Bronchial epithelial cell (primary cell): ENCODE data around the gene SMARCD3. TPM values are rescaled to one million over a fixed set of nuclear protein-coding genes. Genes with fewer than 3 reads are reported as not detected.

Experiments
- DNase-seq: peaks from one replicate; pipeline ENCODE4 v3.0.0-alpha.2; 2010; ENCODE audit warnings: low read depth
- FAIRE-seq: peaks from 2 replicates; lab custom pipeline; 2011; peaks lifted over from hg19 to GRCh38; lab: Jason Lieb, UNC
- H3K27me3 ChIP-seq: 2 replicates; pipeline ENCODE4 v1.5.1; 2011; ENCODE audit warnings: low read length; ENCODE audit not compliant: control insufficient read depth, insufficient read depth
- H3K36me3 ChIP-seq: 2 replicates; pipeline ENCODE4 v1.5.1; 2011; ENCODE audit warnings: low read length; ENCODE audit not compliant: control insufficient read depth, insufficient read depth
- H3K4me3 ChIP-seq: 2 replicates; pipeline ENCODE4 v1.5.1; 2011; ENCODE audit warnings: mild to moderate bottlenecking, low read depth, low read length, control low read depth
- total RNA-seq: library from RNA; depleted of rRNA; stranded (reverse); fragments of >200 nt; gene quantifications from 2 replicates; pipeline ENCODE4 v1.2.1, GENCODE V29; 2014
- TF ChIP-seq, protein P1 (sequence below): IDR thresholded peaks from 2 replicates; pipeline ENCODE4 v1.5.1; 2011; ENCODE audit warnings: mild to moderate bottlenecking, moderate library complexity, low read length, control low read depth, inconsistent platforms; ENCODE audit not compliant: insufficient read depth, severe bottlenecking

The SMARCD3 gene
- total RNA-seq, 1 donor from 2014 or later: 2.1 TPM

DNA sequence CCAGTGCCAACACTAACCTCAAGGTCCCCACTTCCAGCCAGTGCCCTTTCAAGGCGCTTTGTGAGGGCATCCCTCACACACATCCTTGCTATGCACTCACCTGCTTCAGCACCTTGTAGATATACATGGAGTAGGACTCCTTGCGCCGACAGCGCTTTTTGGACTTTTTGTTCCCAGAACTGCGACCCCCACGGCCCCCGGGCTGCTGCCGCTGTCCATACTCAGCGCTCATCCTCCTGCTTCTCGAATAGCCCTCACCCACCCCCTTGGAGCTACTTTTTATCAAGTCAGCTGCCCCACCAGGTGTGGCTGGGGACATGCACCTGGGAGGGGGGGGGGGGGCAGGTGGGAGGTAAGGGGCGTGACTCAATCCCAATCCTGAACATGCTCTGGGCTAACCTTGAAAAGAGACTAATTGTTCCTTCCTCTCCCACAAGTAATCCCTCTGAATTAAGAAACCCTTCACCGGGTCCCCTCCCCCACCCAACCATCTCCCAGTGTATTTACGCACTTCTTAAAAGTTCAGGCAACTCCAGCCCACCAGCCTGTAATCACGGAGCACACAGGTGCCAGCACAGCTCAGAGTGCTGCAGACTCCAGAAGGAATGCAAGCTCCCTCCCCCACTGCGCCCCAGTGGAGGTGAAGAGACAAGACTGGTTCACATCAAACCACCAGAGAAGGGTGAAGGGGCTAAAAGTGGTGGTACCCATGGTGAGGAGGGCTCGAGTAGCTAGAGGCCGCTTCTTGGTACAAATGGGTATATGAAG, 38.2 kb downstream of the SMARCD3 start, which contains the start of gene H2BK1:
TSS of gene H2BK1 (minus strand) at position 402 of the 768 bp plus-strand sequence. CDS start at position 232, 170 bp downstream.
- DNase-seq (no peak), FAIRE-seq (no peak)
- Histone ChIP-seq H3K27me3 (peaks cover under 1% of the 10 kb centered on the region), H3K4me3 (no peak within 1 kb of the TSS), H3K36me3 (peaks cover 6% of the 10 kb centered on the region)
- TF ChIP-seq, protein P1, sequence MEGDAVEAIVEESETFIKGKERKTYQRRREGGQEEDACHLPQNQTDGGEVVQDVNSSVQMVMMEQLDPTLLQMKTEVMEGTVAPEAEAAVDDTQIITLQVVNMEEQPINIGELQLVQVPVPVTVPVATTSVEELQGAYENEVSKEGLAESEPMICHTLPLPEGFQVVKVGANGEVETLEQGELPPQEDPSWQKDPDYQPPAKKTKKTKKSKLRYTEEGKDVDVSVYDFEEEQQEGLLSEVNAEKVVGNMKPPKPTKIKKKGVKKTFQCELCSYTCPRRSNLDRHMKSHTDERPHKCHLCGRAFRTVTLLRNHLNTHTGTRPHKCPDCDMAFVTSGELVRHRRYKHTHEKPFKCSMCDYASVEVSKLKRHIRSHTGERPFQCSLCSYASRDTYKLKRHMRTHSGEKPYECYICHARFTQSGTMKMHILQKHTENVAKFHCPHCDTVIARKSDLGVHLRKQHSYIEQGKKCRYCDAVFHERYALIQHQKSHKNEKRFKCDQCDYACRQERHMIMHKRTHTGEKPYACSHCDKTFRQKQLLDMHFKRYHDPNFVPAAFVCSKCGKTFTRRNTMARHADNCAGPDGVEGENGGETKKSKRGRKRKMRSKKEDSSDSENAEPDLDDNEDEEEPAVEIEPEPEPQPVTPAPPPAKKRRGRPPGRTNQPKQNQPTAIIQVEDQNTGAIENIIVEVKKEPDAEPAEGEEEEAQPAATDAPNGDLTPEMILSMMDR: no peak

DNA sequence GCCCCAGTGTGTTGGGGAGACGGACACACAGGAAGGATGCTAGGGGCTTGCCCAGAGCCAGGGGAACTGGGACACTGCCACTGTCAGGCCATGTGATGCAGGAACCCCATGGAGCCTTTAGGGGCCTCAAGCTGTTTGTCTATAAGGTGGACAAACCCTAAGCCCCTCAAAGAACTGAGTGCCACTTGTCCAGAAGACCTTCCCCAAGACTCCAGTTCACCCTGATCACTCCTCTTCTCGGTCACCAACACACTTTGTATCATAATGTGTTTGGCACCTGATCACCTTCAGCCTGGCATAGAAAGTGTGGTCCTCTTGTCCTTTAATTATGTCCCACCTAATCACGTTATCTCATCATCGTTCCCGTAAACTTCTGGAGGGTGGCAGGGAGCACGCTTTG, 38.9 kb downstream of the SMARCD3 start:
- TF ChIP-seq, protein P1: no peak
- Histone ChIP-seq H3K4me3 (no peak overlapping the region), H3K36me3 (peaks cover 2% of the 10 kb centered on the region), H3K27me3 (peaks cover 2% of the 10 kb centered on the region)
- DNase-seq: no peak
- FAIRE-seq: no peak

DNA sequence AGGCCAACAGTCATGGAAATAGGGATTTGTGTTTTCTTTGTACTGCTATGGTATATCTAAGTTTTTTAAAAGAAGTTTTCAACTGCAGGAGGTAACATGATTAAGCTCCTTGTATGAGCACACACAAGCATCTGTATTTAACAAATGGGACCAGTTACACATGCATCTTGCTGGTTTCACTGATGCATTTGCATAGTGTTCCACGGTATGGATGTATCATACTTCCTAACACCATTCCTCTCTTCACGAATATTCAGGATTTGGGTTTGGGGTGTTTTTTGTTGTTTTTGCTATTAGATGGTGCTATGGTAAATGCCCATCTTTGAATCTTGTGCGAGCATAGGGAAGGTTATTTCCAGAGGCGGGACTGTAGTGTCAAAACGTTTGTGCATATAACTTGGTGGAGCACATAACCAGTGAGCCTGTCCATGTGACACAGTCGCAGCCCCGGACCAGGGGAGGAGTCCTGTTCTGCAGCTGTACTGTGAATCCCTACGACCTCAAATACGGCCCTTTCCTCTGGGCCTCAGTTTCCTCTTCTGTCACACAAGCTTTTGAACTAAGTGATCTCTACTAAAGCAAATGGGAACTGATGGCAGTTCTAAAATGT, 40.1 kb downstream of the SMARCD3 start:
- Histone ChIP-seq H3K27me3 (peaks cover 2% of the 10 kb centered on the region), H3K36me3 (no peaks in the 10 kb centered on the region), H3K4me3 (no peak overlapping the region)
- TF ChIP-seq, protein P1: no peak
- FAIRE-seq (no peak), DNase-seq (no peak)

DNA sequence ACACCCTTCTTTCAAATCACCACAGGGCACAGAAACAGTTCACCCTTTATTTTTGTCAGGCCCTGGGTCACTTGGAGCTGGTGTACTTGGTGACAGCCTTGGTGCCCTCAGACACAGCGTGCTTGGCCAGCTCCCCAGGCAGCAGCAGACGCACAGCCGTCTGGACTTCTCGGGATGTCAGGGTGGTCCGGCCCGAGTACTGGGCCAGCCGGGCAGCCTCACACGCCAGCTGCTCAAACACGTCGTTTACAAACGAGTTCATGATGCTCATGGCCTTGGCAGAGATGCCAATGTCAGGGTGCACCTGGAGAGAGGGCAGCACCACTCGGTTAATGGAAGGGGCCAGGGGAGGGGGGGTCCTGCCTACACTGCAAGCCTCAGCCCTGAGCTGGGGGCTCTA, 40.7 kb downstream of the SMARCD3 start:
- H3K4me3 ChIP-seq: no peak overlapping the region
- DNase-seq: no peak
- TF ChIP-seq, protein P1: no peak
- no peaks in the 10 kb centered on the region for H3K36me3 ChIP-seq
- FAIRE-seq: no peak
- peaks cover 2% of the 10 kb centered on the region for H3K27me3 ChIP-seq

DNA sequence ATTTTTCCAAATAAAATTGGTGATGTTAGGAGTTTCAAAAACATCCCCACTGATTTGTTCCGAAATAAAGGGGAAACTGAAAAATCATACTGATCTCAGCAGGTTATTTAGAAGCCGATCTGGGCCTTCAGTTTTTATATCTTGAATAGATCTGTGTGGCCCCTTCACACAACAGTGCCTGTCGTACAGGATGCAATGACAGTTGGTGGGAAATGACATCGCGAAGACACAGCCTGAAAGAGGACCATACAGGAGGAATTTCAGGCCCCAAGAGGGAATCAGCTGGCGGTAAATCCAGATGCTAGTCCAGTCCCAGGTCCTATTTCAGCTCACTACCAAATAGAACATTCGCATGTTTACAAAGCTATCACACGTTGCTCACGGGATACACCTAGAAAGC, 41.2 kb downstream of the SMARCD3 start:
- no peaks in the 10 kb centered on the region for H3K36me3 ChIP-seq
- H3K4me3 ChIP-seq: no peak overlapping the region
- DNase-seq (no peak), FAIRE-seq (no peak)
- TF ChIP-seq, protein P1: no peak
- peaks cover 2% of the 10 kb centered on the region for H3K27me3 ChIP-seq

DNA sequence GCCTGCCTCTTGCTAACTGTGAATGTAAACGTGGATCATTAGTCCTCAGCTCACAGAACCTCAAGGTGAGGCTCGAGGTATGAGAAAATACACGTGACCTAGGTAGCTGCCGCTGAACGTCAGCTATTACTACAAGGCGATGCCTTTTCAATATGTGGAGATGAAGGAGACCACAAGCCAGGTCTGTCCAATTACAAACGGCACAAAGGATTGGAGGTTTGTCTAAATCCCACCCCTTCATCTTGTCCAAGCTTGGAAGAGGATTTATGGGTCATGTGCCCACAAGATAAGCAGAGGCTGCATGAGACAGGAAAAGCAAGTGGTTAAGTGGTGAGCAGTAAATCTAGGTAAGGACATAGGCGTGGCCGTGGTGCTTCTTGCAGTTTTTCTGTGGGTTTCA, 41.6 kb downstream of the SMARCD3 start:
- no peaks in the 10 kb centered on the region for H3K36me3 ChIP-seq
- no peak overlapping the region for H3K4me3 ChIP-seq
- DNase-seq (no peak), FAIRE-seq (no peak)
- TF ChIP-seq, protein P1: no peak
- H3K27me3 ChIP-seq: peaks cover 2% of the 10 kb centered on the region
